GM23248 (cell line): ENCODE measurements around the gene RNF225.

Source experiments
- EZH2 ChIP-seq: fragments of 200-600 bp; sonication (generic); IDR thresholded peaks from 2 replicates; pipeline ENCODE4 v1.6.1; 2018; ENCODE audit warnings: antibody characterized with exemption, mild to moderate bottlenecking; ENCODE audit not compliant: insufficient read depth, poor library complexity, severe bottlenecking
- EZH2phosphoT487 ChIP-seq: fragments of 200-600 bp; sonication (generic); IDR thresholded peaks from 2 replicates; pipeline ENCODE4 v1.6.1; 2018; ENCODE audit warnings: antibody characterized with exemption, moderate library complexity, mild to moderate bottlenecking, low read depth; ENCODE audit not compliant: insufficient read depth

DNA sequence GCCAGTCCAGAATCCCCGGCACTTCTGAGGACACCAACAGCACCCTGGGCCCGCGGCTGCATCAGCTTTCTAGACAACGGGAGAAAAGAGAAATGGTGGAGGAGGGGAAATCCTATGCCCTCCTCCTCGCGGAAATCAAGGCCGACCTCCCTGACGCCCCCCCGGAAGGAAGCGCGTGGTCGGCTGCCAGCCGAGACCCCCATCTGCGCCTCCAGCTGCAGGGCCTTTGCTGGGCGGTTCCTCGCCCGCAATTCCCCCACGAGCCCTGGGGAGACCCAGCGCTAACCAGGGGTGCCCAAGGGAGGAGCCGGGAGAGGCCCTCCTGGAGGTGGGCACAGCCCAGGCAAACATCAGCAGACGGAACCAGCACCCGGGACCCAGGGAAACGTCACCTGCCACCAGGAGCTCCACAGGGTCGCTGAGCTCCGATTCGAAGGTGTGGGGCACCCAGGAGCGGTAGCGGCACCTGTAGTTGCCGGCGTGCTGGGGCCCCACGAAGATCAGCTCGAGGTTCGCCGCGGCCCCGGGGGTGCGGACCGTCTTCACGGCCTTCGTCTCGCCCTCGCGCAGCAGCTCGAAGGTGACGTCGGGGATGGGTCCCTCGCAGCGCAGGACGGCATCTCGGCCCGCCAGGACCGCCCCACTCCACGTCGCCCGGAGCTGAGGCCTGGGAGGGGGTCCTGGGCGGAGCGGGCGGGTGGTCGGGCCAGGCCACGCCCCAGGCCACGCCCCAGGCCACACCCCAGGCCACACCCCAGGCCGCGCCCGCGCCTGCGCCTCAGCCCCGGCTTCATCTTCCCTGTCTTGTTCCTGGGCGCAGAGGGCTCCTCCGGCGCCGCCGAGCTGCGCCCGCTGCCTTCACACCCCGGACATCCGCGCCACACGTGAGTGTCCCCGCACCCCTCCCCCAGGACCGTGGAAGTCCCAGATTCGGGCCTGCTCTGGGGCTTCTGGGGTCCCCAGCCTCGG lies 48.2 kb upstream of the RNF225 start:
- TF ChIP-seq EZH2phosphoT487 (no peak), EZH2 (no peak)
